ENCODE results near the gene MDGA2.

The MDGA2 gene

DNA sequence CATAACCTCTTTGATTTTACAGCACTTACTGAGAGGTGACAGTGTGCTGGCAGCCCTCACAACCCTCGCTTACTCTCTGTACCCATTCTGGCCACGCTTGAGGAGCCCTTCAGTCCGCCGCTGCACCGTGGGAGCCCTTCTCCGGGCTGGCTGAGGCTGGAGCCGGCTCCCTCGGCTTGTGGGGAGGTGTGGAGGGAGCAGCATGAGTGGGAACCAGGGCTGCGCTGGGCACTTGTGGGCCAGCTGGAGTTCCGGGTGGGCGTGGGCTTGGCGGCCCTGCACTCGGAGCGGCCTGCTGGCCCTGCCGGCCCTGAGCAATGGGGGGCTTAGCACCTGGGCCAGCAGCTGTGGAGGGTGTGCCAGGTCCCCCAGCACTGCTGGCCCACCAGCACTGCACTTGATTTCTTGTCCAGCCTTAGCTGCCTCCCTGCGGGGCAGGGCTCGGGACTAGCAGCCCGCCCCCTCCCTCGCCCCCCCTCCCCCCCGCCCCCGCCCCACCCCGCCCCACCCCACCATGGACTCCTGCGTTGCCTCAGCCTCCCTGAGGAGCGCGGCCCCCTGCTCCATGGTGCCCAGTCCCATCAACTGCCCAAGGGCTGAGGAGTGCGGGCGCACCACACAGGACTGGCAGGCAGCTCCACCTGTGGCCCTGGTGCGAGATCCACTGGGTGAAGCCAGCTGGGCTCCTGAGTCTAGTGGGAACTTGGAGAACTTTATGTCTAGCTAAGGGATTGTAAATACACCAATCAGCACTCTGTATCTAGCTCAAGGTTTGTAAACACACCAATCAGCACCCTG, 9.9 kb downstream of the MDGA2 start:
- no peak overlapping the region for H2AFZ ChIP-seq (ENCODE audit: low read depth)
- H4K20me1 ChIP-seq (ENCODE audit: insufficient read depth) = no peaks in the 10 kb centered on the region
- H3K36me3 ChIP-seq (ENCODE audit: insufficient read depth) = no peaks in the 10 kb centered on the region
- no peaks in the 10 kb centered on the region for H3K4me1 ChIP-seq (ENCODE audit: low read depth, poor library complexity, severe bottlenecking)
- TF ChIP-seq, protein P1, sequence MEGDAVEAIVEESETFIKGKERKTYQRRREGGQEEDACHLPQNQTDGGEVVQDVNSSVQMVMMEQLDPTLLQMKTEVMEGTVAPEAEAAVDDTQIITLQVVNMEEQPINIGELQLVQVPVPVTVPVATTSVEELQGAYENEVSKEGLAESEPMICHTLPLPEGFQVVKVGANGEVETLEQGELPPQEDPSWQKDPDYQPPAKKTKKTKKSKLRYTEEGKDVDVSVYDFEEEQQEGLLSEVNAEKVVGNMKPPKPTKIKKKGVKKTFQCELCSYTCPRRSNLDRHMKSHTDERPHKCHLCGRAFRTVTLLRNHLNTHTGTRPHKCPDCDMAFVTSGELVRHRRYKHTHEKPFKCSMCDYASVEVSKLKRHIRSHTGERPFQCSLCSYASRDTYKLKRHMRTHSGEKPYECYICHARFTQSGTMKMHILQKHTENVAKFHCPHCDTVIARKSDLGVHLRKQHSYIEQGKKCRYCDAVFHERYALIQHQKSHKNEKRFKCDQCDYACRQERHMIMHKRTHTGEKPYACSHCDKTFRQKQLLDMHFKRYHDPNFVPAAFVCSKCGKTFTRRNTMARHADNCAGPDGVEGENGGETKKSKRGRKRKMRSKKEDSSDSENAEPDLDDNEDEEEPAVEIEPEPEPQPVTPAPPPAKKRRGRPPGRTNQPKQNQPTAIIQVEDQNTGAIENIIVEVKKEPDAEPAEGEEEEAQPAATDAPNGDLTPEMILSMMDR (conservative IDR thresholded peaks at IDR 0.05; ENCODE audit: low read depth, low read length) = no peak
- no peaks in the 10 kb centered on the region for H3K27me3 ChIP-seq (ENCODE audit: insufficient read depth, low read depth)
- H3K4me3 ChIP-seq (IDR thresholded peaks at IDR 0.05; ENCODE audit: insufficient read depth, low read depth, low read length) = no peak overlapping the region
- no peak overlapping the region for H3K9ac ChIP-seq
- no peak overlapping the region for H3K4me2 ChIP-seq
- no peak overlapping the region for H3K27ac ChIP-seq
- H3K79me2 ChIP-seq (ENCODE audit: insufficient read depth, low read depth) = no peaks in the 10 kb centered on the region

DNA sequence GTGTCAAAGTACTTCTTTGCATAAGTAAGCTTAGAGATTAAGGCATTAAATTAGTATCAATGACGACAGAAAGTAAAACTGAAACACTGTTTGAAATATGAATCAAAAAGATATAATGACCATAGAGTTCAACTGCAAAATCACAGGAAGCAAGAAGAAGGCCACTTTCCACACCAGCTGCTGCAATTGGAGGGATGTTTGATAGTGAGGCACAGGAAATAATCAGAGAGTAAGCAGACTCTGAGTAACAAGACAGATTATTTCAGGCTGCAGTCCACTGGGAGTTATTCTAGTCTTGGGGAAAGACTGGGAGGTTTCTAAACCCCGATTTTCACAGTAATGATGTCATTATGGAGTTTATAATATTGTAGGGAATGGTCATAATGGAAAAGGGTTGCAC, 12.9 kb downstream of the MDGA2 start:
- H4K20me1 ChIP-seq (ENCODE audit: insufficient read depth) = no peaks in the 10 kb centered on the region
- no peaks in the 10 kb centered on the region for H3K4me1 ChIP-seq (ENCODE audit: low read depth, poor library complexity, severe bottlenecking)
- TF ChIP-seq, protein P1 (conservative IDR thresholded peaks at IDR 0.05; ENCODE audit: low read depth, low read length) = no peak
- no peak overlapping the region for H2AFZ ChIP-seq (ENCODE audit: low read depth)
- no peak overlapping the region for H3K27ac ChIP-seq
- H3K4me3 ChIP-seq (IDR thresholded peaks at IDR 0.05; ENCODE audit: insufficient read depth, low read depth, low read length) = no peak overlapping the region
- H3K79me2 ChIP-seq (ENCODE audit: insufficient read depth, low read depth) = no peaks in the 10 kb centered on the region
- H3K4me2 ChIP-seq = no peak overlapping the region
- H3K9ac ChIP-seq = no peak overlapping the region
- no peaks in the 10 kb centered on the region for H3K27me3 ChIP-seq (ENCODE audit: insufficient read depth, low read depth)
- H3K36me3 ChIP-seq (ENCODE audit: insufficient read depth) = no peaks in the 10 kb centered on the region

DNA sequence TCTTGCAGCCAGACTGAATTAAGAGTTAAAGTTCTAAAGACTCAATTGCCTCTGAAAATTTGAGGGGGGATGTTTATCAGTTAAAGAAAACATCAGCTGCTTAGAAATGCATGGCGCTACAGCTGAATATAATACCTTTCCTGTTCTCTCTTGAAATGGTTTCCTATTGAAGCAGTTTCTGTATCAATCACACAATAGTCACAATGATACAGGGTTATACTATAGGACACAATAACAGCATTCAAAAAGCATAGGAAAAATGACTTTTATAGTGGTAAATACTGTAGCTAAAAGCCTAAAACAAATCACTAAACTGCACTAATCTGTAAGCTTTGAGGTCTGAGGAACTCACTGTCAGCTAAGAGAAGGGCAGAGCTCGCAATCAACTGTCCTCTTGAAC, 15.2 kb downstream of the MDGA2 start:
- Histone ChIP-seq H3K79me2 (ENCODE audit: insufficient read depth, low read depth) (no peaks in the 10 kb centered on the region), H3K36me3 (ENCODE audit: insufficient read depth) (no peaks in the 10 kb centered on the region), H3K4me3 (IDR thresholded peaks at IDR 0.05; ENCODE audit: insufficient read depth, low read depth, low read length) (no peak overlapping the region), H2AFZ (ENCODE audit: low read depth) (no peak overlapping the region), H3K27me3 (ENCODE audit: insufficient read depth, low read depth) (no peaks in the 10 kb centered on the region), H4K20me1 (ENCODE audit: insufficient read depth) (no peaks in the 10 kb centered on the region), H3K4me1 (ENCODE audit: low read depth, poor library complexity, severe bottlenecking) (no peaks in the 10 kb centered on the region), H3K27ac (no peak overlapping the region), H3K9ac (no peak overlapping the region), H3K4me2 (no peak overlapping the region)
- TF ChIP-seq, protein P1 (conservative IDR thresholded peaks at IDR 0.05; ENCODE audit: low read depth, low read length) = no peak

DNA sequence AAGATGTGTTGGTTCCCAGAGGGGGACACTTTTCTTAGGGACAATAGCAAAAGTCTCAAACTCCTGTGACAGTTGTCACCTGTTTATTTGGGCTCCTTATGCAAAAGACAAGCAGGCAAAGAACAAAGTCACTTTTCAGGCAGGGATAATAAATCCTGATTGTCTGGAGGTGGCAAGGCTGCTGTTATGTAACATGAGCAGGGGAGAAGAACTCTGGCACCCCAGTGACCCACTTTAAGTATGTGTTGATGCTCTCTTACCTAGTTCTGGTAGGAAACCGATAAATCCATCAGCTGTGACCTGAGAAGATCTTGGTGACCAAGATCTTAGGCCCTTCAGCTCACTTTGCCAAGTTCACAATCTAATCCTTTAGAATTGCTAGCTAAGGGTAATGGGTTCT, 17.4 kb downstream of the MDGA2 start:
- Histone ChIP-seq H3K27me3 (ENCODE audit: insufficient read depth, low read depth) (no peaks in the 10 kb centered on the region), H3K4me2 (no peak overlapping the region), H3K36me3 (ENCODE audit: insufficient read depth) (no peaks in the 10 kb centered on the region), H3K79me2 (ENCODE audit: insufficient read depth, low read depth) (no peaks in the 10 kb centered on the region), H4K20me1 (ENCODE audit: insufficient read depth) (no peaks in the 10 kb centered on the region), H3K4me3 (IDR thresholded peaks at IDR 0.05; ENCODE audit: insufficient read depth, low read depth, low read length) (no peak overlapping the region), H3K9ac (no peak overlapping the region), H3K27ac (no peak overlapping the region), H3K4me1 (ENCODE audit: low read depth, poor library complexity, severe bottlenecking) (no peaks in the 10 kb centered on the region), H2AFZ (ENCODE audit: low read depth) (no peak overlapping the region)
- TF ChIP-seq, protein P1 (conservative IDR thresholded peaks at IDR 0.05; ENCODE audit: low read depth, low read length) = no peak

Data from KMS-11 (cell line).